ENCODE data around the gene FEN1.
A peak's percentile ranks its signal among the peaks of the same experiment; 100 is the strongest.

FEN1 gene

DNA sequence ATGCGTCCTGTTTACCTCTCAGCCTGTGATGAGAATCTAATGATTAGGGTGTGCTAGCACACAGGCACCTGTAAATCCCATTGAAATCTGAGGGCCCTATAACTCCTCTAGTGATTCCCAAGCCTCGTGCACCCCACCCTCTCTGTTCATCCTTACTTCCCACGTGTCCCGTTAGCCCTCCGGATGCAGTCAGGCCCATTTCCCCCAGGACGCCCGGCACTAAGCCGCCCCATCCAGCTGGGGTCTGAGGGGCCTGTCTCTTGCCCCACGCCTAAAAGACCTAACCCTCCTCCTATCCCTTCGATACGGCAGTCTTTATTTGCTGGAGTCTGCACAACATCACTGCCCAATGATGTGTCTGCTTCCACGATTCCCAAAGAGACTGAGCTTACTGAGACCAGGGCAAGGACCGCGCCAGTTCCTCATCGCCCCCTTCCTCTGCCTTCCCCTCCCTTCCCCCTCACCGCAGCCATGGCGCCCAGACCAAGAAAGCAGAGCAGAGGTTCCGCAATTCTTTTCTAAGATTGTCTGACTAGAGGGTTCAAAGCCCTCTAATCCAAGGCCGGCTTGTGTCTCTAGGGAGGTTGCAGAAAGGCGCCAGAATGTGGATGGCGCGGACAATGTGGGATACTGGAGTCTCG, 34.3 kb downstream of the FEN1 start:
- DNase-seq, result no peak

GRCh38 chr11:61827571-61828378, 35.1 kb downstream of the FEN1 start, which contains the start of gene FADS2:
FADS2 (plus strand) TSS chr11:61828300; CDS start chr11:61828391, 91 bp downstream.
- DNase-seq, result peak; percentile 95

DNA sequence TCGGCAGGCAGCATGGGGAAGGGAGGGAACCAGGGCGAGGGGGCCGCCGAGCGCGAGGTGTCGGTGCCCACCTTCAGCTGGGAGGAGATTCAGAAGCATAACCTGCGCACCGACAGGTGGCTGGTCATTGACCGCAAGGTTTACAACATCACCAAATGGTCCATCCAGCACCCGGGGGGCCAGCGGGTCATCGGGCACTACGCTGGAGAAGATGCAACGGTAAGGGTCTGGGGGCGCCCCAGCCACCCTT, 35.6 kb downstream of the FEN1 start:
- DNase-seq, result no peak

GRCh38 chr11:61828629-61829407, 36.1 kb downstream of the FEN1 start:
- peak; percentile 41 for DNase-seq

GRCh38 chr11:61829806-61830205, 37.1 kb downstream of the FEN1 start:
- DNase-seq, result no peak

DNA sequence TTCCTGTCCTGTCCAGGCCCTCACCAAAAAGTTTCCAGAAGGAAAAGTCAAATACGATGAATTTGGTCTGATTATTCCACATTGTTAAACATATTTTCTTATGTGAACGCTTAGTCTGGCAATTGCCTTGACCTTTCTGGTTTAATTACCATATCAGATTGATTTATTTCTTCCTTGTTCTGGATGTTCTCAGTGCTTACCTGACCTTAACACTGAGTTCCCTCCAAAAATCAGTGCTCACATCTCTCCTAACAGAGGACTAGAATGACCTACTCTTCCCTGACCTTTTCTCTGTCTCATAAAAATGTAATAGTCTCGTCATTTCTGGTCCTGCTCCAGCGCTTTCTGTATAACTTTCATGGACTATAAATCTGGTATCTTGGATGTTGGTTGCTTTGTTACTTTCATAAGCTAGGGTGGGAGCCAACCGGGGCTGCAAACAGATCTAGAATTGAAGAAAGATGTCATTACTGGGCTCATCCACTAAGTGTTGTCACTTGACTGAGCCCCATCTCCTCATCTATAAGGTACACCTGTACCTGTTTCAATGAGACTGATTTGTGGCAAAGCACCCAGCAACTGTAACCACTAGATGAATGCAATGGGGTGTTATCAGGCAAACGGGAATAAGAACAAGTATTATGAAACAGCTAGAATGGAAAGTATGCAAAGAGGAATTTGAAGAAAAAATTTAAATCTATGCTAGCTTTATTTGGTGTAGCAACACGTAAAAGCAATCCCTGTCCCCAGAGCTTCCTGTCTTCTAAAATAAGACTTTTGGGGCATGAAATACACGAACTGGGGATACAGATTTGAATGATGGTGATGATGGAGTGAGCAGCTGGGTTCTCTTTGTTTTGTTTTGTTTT, 37.8 kb downstream of the FEN1 start:
- peak; percentile 39 for DNase-seq

DNA sequence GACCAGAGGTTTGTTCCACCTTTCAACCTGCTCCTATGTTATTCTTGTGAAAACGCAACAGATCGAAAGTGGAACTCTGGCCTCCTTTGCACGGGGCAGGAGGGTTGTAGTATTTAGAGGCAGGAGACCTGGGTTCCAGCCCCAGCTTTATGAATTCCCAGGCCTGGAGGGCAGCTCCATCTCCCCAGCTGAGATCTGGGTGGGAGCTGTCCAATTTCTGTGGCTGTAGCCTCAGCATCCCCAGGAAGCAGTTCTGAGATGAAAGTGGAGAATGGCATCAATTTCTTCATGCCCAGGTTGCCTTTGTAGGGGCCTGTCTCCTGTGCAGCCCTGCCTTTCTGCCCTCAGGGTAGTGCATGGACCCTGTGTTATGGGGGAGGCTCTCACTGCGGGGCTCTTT, 39.5 kb downstream of the FEN1 start:
- DNase-seq, result no peak

DNA sequence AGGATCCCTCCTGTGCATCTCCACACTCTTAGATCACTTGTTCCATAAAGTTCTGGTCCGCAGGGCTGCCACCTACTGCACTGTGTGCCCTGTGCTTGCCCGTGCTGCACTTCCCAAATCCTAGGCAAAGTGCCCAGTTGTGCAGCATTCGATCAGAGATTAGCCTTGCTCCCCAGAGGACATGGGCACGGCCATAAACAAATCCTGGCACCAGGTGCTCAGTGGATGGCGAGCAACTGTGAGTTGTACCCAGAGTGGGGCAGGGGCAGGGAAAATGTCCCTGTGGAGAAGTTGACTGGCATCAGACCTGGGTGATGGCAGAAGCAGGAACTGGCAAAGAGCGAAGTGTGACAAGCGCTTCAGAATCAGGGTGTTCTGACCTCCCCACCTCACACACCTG, 40.0 kb downstream of the FEN1 start:
- no peak for DNase-seq

- DNase-seq, result no peak
These were observed 40.8 kb downstream of the FEN1 start for GRCh38 chr11:61833471-61833870.

DNA sequence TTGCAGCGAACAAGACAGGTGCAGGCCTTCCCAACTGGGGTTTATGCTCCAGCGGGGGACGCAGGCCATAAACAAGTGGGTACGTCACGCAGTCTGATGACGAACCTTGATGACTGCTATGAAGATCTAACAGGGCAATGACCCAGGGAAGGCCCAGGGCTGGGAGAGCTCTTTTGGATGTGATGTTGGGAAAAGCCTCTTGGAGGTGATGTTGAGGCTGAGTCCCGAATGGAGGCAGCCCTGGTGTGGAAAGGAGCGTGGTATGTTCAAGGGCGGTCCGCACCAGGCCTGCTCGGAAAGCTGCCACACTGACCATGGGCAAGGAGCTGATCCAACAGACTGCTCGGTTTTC, 41.2 kb downstream of the FEN1 start:
- DNase-seq, result no peak

GRCh38 chr11:61834278-61835048, 41.8 kb downstream of the FEN1 start:
- DNase-seq, result peak; percentile 76

GRCh38 chr11:61836193-61836592, 43.5 kb downstream of the FEN1 start:
- no peak for DNase-seq

- no peak for DNase-seq
These were observed 44.8 kb downstream of the FEN1 start for GRCh38 chr11:61837411-61838005.

- DNase-seq, result no peak
These were observed 45.8 kb downstream of the FEN1 start for GRCh38 chr11:61838501-61838900.

DNA sequence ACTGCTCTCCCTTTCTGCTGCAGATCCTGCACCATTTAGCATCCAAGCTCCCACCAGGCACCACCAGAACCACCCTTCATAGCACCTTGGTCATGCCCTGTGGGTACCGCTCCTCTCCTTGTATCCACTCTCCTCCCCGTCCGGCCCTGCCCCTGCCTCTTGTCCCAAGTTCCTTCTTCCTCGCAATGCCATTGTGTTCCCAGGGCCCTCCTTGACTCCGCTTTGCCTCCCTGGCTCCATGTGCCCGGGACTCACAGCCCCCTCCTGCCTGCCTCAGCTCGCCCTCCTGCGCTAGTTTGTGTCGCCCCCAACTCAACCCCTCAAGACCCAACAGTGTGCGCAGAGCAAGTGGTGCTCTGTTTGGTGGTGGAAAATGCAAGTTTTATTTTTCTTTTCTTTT, 46.2 kb downstream of the FEN1 start:
- DNase-seq, result no peak

DNA sequence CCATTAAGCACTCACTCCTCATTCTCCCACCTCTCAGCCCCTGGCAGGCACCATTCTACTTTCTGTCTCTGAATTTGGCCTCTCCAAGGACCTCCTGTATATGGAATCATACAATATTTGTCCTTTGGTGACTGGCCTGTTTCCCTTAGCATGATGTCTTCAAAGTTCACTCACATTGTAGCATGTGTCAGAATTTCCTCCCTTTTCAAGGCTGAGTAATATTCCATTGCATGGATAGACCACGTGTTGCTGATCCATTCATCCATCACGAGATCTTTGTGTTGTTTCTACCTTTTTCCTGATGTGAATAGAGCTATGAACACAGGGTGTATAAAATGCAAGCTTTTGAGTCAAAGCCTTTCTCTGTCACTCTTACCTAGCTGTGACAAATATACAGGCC, 47.0 kb downstream of the FEN1 start:
- DNase-seq, result no peak

DNA sequence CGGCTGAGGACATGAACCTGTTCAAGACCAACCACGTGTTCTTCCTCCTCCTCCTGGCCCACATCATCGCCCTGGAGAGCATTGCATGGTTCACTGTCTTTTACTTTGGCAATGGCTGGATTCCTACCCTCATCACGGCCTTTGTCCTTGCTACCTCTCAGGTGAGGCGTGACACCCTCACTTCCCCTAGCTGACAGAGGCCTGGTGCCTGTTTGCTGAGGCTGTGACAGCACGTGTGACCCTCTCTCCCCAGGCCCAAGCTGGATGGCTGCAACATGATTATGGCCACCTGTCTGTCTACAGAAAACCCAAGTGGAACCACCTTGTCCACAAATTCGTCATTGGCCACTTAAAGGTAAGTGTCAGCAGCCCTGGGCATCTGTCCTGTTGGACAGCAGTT, 47.7 kb downstream of the FEN1 start:
- no peak for DNase-seq

GRCh38 chr11:61841636-61842527, 49.2 kb downstream of the FEN1 start:
- DNase-seq, result no peak

GRCh38 chr11:61842528-61842820, 49.8 kb downstream of the FEN1 start:
- DNase-seq, result no peak

DNA sequence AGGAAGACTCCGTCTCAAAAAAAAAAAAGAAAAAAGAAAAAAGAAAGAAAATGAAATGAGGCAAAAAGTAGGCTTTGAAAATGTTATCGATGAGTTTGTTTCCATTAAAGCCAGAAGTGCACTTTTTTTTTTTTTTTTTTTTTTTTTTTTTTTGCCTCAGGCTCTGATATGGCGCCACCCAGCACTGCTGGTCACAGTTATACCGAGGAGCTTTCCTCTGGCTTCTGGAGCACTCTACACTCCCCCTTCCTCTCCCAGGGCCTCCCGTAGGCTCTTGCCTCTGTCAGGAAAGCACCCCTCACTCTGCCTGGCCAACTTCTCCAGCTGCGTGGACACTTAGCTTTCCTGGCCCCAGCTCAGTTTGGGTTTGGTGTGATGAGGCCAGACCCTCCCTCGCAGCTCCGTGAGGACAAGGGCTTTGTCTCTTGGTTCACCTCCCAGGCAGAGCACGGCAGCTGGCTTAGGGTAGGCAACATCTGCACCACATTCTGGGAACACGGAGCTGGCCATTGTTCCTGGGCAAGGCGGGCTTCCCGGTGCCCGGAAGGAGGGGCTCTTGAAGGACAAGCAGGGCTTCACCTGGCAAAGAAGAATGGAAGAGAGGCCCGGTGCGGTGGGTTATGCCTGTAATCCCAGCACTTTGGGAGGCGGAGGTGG, 52.3 kb downstream of the FEN1 start:
- no peak for DNase-seq
